ENCODE data around the gene F5. TPM values are rescaled to one million over a fixed set of nuclear protein-coding genes. Genes with fewer than 3 reads are reported as not detected.

F5 gene
- total and polyA plus RNA-seq, 2 experiments from 2014 or later = 0.16 TPM; not detected in 1

DNA sequence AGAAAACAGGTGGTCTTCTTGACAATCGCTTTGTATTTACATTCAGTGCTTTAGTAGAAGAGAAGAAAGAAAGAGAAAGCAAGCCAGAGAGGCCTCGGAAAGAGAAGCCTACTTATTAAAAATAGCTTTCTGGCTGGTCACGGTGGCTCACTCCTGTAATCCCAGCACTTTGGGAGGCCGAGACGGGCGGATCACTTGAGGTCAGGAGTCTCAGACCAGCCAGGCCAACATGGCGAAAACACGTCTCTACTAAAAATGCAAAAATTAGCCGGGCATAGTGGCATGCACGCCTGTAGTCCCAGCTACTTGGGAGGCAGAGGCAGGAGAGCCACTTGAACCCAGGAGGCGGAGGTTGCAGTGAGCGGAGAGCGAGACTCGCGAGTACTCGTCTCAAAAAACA is 98.7 kb downstream of the F5 start:
- Mint-ChIP-seq H3K9me3 (no peaks in the 10 kb centered on the region), H3K27ac (0 out of 2 replicates have a peak overlapping the region, but pooled peaks have one; percentile 38), H3K27me3 (ENCODE audit: insufficient read depth, low read depth, poor library complexity) (peaks cover 2% of the 10 kb centered on the region), H3K4me3 (peak overlapping the region; percentile 86; the same call in 2 of the 3 replicates), H3K36me3 (ENCODE audit: low read depth) (no peaks in the 10 kb centered on the region), H3K4me1 (peaks cover 46% of the 10 kb centered on the region)
- H2AFZ ChIP-seq = no peak overlapping the region
- no peaks in the 10 kb centered on the region; the same call in 1 of the 2 replicates for H3F3A ChIP-seq (replicated peaks; ENCODE audit: low read depth)
- peaks cover 27% of the 10 kb centered on the region for H3K79me2 ChIP-seq (replicated peaks; ENCODE audit: insufficient read depth)
- peaks cover 7% of the 10 kb centered on the region; the same call in 1 of the 2 replicates for H4K20me1 ChIP-seq (replicated peaks; ENCODE audit: insufficient read depth)
- peak overlapping the region; percentile 91 for H3K4me2 ChIP-seq
- H3K27ac ChIP-seq (ENCODE audit: low read depth) = no peak overlapping the region
- no peak for TF ChIP-seq POLR2AphosphoS5 (IDR thresholded peaks at IDR 0.05; ENCODE audit: low read depth)
- TF ChIP-seq ZNF331 (CRISPR knock-in tag; IDR thresholded peaks at IDR 0.05; ENCODE audit: low read depth) = no peak
- TF ChIP-seq, protein P1, sequence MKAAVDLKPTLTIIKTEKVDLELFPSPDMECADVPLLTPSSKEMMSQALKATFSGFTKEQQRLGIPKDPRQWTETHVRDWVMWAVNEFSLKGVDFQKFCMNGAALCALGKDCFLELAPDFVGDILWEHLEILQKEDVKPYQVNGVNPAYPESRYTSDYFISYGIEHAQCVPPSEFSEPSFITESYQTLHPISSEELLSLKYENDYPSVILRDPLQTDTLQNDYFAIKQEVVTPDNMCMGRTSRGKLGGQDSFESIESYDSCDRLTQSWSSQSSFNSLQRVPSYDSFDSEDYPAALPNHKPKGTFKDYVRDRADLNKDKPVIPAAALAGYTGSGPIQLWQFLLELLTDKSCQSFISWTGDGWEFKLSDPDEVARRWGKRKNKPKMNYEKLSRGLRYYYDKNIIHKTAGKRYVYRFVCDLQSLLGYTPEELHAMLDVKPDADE (IDR thresholded peaks at IDR 0.05) = no peak
- TF ChIP-seq CREB1 (CRISPR knock-in tag; IDR thresholded peaks at IDR 0.05; ENCODE audit: low read depth) = no peak
- no peak for TF ChIP-seq STAT1 (IDR thresholded peaks at IDR 0.05; ENCODE audit: unreplicated experiment)
- TF ChIP-seq, protein P2, sequence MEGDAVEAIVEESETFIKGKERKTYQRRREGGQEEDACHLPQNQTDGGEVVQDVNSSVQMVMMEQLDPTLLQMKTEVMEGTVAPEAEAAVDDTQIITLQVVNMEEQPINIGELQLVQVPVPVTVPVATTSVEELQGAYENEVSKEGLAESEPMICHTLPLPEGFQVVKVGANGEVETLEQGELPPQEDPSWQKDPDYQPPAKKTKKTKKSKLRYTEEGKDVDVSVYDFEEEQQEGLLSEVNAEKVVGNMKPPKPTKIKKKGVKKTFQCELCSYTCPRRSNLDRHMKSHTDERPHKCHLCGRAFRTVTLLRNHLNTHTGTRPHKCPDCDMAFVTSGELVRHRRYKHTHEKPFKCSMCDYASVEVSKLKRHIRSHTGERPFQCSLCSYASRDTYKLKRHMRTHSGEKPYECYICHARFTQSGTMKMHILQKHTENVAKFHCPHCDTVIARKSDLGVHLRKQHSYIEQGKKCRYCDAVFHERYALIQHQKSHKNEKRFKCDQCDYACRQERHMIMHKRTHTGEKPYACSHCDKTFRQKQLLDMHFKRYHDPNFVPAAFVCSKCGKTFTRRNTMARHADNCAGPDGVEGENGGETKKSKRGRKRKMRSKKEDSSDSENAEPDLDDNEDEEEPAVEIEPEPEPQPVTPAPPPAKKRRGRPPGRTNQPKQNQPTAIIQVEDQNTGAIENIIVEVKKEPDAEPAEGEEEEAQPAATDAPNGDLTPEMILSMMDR (conservative IDR thresholded peaks at IDR 0.05; ENCODE audit: low read depth in 2 of 2) = no peak
- TF ChIP-seq, protein P3, sequence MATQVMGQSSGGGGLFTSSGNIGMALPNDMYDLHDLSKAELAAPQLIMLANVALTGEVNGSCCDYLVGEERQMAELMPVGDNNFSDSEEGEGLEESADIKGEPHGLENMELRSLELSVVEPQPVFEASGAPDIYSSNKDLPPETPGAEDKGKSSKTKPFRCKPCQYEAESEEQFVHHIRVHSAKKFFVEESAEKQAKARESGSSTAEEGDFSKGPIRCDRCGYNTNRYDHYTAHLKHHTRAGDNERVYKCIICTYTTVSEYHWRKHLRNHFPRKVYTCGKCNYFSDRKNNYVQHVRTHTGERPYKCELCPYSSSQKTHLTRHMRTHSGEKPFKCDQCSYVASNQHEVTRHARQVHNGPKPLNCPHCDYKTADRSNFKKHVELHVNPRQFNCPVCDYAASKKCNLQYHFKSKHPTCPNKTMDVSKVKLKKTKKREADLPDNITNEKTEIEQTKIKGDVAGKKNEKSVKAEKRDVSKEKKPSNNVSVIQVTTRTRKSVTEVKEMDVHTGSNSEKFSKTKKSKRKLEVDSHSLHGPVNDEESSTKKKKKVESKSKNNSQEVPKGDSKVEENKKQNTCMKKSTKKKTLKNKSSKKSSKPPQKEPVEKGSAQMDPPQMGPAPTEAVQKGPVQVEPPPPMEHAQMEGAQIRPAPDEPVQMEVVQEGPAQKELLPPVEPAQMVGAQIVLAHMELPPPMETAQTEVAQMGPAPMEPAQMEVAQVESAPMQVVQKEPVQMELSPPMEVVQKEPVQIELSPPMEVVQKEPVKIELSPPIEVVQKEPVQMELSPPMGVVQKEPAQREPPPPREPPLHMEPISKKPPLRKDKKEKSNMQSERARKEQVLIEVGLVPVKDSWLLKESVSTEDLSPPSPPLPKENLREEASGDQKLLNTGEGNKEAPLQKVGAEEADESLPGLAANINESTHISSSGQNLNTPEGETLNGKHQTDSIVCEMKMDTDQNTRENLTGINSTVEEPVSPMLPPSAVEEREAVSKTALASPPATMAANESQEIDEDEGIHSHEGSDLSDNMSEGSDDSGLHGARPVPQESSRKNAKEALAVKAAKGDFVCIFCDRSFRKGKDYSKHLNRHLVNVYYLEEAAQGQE (IDR thresholded peaks at IDR 0.05; ENCODE audit: unreplicated experiment) = no peak
- TF ChIP-seq NANOG (IDR thresholded peaks at IDR 0.05; ENCODE audit: borderline replicate concordance) = no peak
- no peak for TF ChIP-seq EZH2phosphoT487 (IDR thresholded peaks at IDR 0.05; ENCODE audit: unreplicated experiment)
- TF ChIP-seq, protein P4, sequence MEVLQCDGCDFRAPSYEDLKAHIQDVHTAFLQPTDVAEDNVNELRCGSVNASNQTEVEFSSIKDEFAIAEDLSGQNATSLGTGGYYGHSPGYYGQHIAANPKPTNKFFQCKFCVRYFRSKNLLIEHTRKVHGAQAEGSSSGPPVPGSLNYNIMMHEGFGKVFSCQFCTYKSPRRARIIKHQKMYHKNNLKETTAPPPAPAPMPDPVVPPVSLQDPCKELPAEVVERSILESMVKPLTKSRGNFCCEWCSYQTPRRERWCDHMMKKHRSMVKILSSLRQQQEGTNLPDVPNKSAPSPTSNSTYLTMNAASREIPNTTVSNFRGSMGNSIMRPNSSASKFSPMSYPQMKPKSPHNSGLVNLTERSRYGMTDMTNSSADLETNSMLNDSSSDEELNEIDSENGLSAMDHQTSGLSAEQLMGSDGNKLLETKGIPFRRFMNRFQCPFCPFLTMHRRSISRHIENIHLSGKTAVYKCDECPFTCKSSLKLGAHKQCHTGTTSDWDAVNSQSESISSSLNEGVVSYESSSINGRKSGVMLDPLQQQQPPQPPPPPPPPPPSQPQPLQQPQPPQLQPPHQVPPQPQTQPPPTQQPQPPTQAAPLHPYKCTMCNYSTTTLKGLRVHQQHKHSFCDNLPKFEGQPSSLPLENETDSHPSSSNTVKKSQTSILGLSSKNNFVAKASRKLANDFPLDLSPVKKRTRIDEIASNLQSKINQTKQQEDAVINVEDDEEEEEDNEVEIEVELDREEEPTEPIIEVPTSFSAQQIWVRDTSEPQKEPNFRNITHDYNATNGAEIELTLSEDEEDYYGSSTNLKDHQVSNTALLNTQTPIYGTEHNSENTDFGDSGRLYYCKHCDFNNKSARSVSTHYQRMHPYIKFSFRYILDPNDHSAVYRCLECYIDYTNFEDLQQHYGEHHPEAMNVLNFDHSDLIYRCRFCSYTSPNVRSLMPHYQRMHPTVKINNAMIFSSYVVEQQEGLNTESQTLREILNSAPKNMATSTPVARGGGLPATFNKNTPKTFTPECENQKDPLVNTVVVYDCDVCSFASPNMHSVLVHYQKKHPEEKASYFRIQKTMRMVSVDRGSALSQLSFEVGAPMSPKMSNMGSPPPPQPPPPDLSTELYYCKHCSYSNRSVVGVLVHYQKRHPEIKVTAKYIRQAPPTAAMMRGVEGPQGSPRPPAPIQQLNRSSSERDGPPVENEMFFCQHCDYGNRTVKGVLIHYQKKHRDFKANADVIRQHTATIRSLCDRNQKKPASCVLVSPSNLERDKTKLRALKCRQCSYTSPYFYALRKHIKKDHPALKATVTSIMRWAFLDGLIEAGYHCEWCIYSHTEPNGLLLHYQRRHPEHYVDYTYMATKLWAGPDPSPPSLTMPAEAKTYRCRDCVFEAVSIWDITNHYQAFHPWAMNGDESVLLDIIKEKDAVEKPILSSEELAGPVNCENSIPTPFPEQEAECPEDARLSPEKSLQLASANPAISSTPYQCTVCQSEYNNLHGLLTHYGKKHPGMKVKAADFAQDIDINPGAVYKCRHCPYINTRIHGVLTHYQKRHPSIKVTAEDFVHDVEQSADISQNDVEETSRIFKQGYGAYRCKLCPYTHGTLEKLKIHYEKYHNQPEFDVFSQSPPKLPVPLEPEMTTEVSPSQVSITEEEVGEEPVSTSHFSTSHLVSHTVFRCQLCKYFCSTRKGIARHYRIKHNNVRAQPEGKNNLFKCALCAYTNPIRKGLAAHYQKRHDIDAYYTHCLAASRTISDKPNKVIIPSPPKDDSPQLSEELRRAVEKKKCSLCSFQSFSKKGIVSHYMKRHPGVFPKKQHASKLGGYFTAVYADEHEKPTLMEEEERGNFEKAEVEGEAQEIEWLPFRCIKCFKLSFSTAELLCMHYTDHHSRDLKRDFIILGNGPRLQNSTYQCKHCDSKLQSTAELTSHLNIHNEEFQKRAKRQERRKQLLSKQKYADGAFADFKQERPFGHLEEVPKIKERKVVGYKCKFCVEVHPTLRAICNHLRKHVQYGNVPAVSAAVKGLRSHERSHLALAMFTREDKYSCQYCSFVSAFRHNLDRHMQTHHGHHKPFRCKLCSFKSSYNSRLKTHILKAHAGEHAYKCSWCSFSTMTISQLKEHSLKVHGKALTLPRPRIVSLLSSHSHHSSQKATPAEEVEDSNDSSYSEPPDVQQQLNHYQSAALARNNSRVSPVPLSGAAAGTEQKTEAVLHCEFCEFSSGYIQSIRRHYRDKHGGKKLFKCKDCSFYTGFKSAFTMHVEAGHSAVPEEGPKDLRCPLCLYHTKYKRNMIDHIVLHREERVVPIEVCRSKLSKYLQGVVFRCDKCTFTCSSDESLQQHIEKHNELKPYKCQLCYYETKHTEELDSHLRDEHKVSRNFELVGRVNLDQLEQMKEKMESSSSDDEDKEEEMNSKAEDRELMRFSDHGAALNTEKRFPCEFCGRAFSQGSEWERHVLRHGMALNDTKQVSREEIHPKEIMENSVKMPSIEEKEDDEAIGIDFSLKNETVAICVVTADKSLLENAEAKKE (CRISPR knock-in tag; IDR thresholded peaks at IDR 0.05) = no peak
- TF ChIP-seq EZH2 (IDR thresholded peaks at IDR 0.05; ENCODE audit: low read depth, unreplicated experiment) = no peak
- no peaks in the 10 kb centered on the region for H3K9me2 ChIP-seq (ENCODE audit: insufficient read depth)
- no peaks in the 10 kb centered on the region for H3K27me3 ChIP-seq (ENCODE audit: insufficient read depth)
- ATAC-seq (no peak), DNase-seq (ENCODE audit: low spot score) (no peak)
- peak overlapping the region; percentile 73; the same call in 1 of the 2 replicates for H3K4me3 ChIP-seq
- H3K4me1 ChIP-seq (ENCODE audit: insufficient read depth) = peaks cover 31% of the 10 kb centered on the region
- H3K36me3 ChIP-seq (ENCODE audit: insufficient read depth) = no peaks in the 10 kb centered on the region
